Heart left ventricle (tissue), 16 donors: Measurements from ENCODE around the gene UBE2R2. TPM values are rescaled to one million over a fixed set of nuclear protein-coding genes. Genes with fewer than 3 reads are reported as not detected.
"Not testable (repeated sequence)": the region's sequence is repeated elsewhere in the genome, so short reads cannot be mapped to it uniquely, and the experiment has no call there.

Source experiments
- ATAC-seq, 4 donors: fragments of 200-7000 bp; cut with Tn5 transposase; one replicate each; pipeline ENCODE4 v1.9.1; 2020 to 2022; ENCODE audit warnings: moderate library complexity in 4 of 4, mild to moderate bottlenecking in 3 of 4, moderate number of reproducible peaks in 1 of 4
- DNase-seq, 5 donors: peaks; one replicate each; pipeline ENCODE4 v3.0.0-alpha.2; 2020
- H3K27ac ChIP-seq, 12 donors: fragments of 200-600 bp; sonication (generic) in 4 of 12; one replicate each; pipeline versions ENCODE4 v1.5.0 to v1.8.0; 2016 to 2022; ENCODE audit warnings: mild to moderate bottlenecking in 2 of 12
- H3K27me3 ChIP-seq, 9 donors: fragments of 200-600 bp; sonication (generic) in 2 of 9; one replicate each; pipeline versions ENCODE4 v1.5.1 to v1.8.0; 2016 to 2022; ENCODE audit warnings: mild to moderate bottlenecking in 3 of 9
- H3K36me3 ChIP-seq, 9 donors: fragments of 200-600 bp; sonication (generic) in 2 of 9; one replicate each; pipeline versions ENCODE4 v1.5.0 to v1.8.0; 2018 to 2022; ENCODE audit warnings: mild to moderate bottlenecking in 2 of 9
- H3K4me1 ChIP-seq, 12 donors: fragments of 200-600 bp; sonication (generic) in 4 of 12; one replicate each; pipeline versions ENCODE4 v1.5.0 to v1.8.0; 2016 to 2022; ENCODE audit warnings: mild to moderate bottlenecking in 3 of 12
- H3K4me3 ChIP-seq, 12 donors: fragments of 200-600 bp; sonication (generic) in 4 of 12; one replicate each; pipeline versions ENCODE4 v1.5.0 to v1.8.0; 2017 to 2022; ENCODE audit warnings: mild to moderate bottlenecking in 9 of 12, moderate library complexity in 4 of 12
- H3K9me3 ChIP-seq, 12 donors: fragments of 200-600 bp; sonication (generic) in 4 of 12; one replicate each; pipeline versions ENCODE4 v1.5.0 to v1.8.0; 2016 to 2022; ENCODE audit warnings: mild to moderate bottlenecking in 1 of 12
- CTCF ChIP-seq, 12 donors: fragments of 200-600 bp; sonication (generic) in 4 of 12; IDR thresholded peaks; one replicate each; pipeline versions ENCODE4 v1.5.0 to v1.8.0; 2018 to 2022; ENCODE audit warnings: antibody characterized with exemption in 12 of 12, mild to moderate bottlenecking in 5 of 12
- POLR2A ChIP-seq, 2 donors: fragments of 450-650 bp; IDR thresholded peaks; one replicate each; pipeline ENCODE4 v1.6.1; 2017; ENCODE audit warnings: antibody characterized with exemption in 2 of 2, mild to moderate bottlenecking in 2 of 2, moderate library complexity in 2 of 2
- WGBS, 4 donors: extraction: QIAGEN DNeasy Blood & Tissue Kit in 2 of 4; methylation state at CpG; one replicate each; pipeline versions ENCODE4 v1.1.5 to v1.1.7; 2013 to 2018; 5-methylcytosine and 5-hydroxymethylcytosine counted together
- intact Hi-C, 10 donors: fragments of 100-400 bp; cut with DNase I; formaldehyde crosslinking; loops; one replicate each; pipeline versions ENCODE4 v1.11.1 to v1.14.2; 2022
- polyA plus RNA-seq, 2 donors: library from polyadenylated mRNA; stranded (reverse); fragments of 200-250 nt; gene quantifications; one replicate each; pipeline ENCODE4 v1.2.3, GENCODE V29; 2013
- total RNA-seq, 9 donors: library from RNA; depleted of rRNA in 2 of 9; stranded (reverse); fragments of >200 nt in 2 of 9; fragmentation: NEBNext Ultra II Directional in 3 of 9; extraction: Animal tissue kit (Norgen Biotek cat#: 25700) in 3 of 9; gene quantifications; one replicate each; pipeline versions ENCODE4 v1.1.0 to v1.2.4, GENCODE V29; 2016 to 2023
- donor health status: ischemic (EF 13 %, LVEDD 7.1; RV severe dilation, severe dysfunction).
- donor health status: healthy with polysubstance abuse.
- donor health status: DM: no; HTN: yes; CAD: no.
- donor health status: DM: no; HTN: no; CAD: no.
- donor health status: ischemic (EF 25% LVEDD 6.9; RV normal size, moderate dysfunction).
- donor health status: ischemic (EF 25% LVEDD 5.7; RV mildly dilated, moderate dysfunction).
- donor health status: healthy.
- donor health status: DM: yes; HTN: yes; CAD: no.
- donor health status: ischemic (EF 35%, LVEDD 5.7; RV mildly dilated, moderate dysfunction).
- donor health status: nonischemic (EF 11% LVEDD 7.7; RV severe dilation, severe dysfunction).
- donor health status: DM: yes; HTN: yes; CAD: no.
- donor health status: PGD.
- donor health status: ischemic (EF 29% LVEDD 5.4; RV normal size, mild dysfunction).
- donor health status: nonischemic (EF 23%, LVEDD 6.1; RV moderate dilation, normal function).

UBE2R2 gene
- total and polyA plus RNA-seq, 11 donors, result 18.6 to 45.7 (median 39.5) TPM

GRCh38 chr9:33785914-33786313, 31.0 kb upstream of the UBE2R2 start:
- no peak for TF ChIP-seq CTCF (IDR thresholded peaks at IDR 0.05)
- Histone ChIP-seq H3K4me1 (peaks cover 0 to 14% (median 1%) of the 10 kb centered on the region in 12 donors), H3K9me3 (no peaks in the 10 kb centered on the region), H3K27me3 (no peaks in the 10 kb centered on the region), H3K27ac (no peak overlapping the region), H3K4me3 (no peak overlapping the region), H3K36me3 (no peaks in the 10 kb centered on the region)
- DNase-seq (no peak), ATAC-seq (no peak)
- WGBS, 4 donors, result 80 to 87% (median 85%) methylated on average over 5 of the region's 5 CpGs
- intact Hi-C loops, result no loop called here

GRCh38 chr9:33786681-33787080, 30.3 kb upstream of the UBE2R2 start:
- ATAC-seq, result peak in 1 of 4 donors; percentile 18
- no peak for TF ChIP-seq CTCF (IDR thresholded peaks at IDR 0.05)
- no peak for TF ChIP-seq POLR2A (IDR thresholded peaks at IDR 0.05)
- no peak for DNase-seq
- 91 to 100% (median 98%) methylated on average over 2 of the region's 2 CpGs for WGBS, 4 donors
- no peak overlapping the region for H3K27ac ChIP-seq
- H3K36me3 ChIP-seq, result no peaks in the 10 kb centered on the region
- intact Hi-C loops, result no loop called here
- H3K4me1 ChIP-seq, result peaks cover 0 to 14% (median 1%) of the 10 kb centered on the region in 12 donors
- no peaks in the 10 kb centered on the region for H3K9me3 ChIP-seq
- H3K4me3 ChIP-seq, result no peak overlapping the region
- H3K27me3 ChIP-seq, result no peaks in the 10 kb centered on the region

DNA sequence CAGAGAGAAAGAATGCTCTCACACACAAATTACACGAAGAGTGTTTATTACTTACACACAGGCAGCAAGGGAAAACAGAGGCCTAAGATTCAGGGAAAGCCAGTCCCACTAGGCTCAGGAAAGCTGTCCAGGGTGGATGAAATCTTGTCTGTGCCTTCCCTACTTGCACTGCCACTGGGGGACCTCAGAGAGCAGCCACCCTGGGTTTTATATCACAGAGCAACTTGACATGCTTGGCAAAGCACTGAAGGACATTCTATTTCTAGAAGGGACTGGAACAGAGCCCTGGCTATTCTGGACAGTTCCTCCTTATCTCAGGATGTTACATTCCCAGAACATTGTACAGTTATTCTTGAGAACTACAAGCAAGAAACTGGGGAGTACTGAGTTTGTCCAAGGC, 29.1 kb upstream of the UBE2R2 start:
- H3K27me3 ChIP-seq, result no peaks in the 10 kb centered on the region
- no peak overlapping the region for H3K4me3 ChIP-seq
- H3K9me3 ChIP-seq, result no peaks in the 10 kb centered on the region
- peak in 4 of 5 donors; percentile 32 to 57 (median 44) for DNase-seq
- H3K27ac ChIP-seq, result peak overlapping the region in 9 of 12 donors; percentile 11 to 69 (median 47)
- WGBS, 4 donors, result 27 to 85% (median 51%) methylated on average over 1 of the region's 1 CpG
- TF ChIP-seq POLR2A (IDR thresholded peaks at IDR 0.05) (no peak), CTCF (IDR thresholded peaks at IDR 0.05) (peak in 10 of 12 donors; percentile 23 to 61 (median 44))
- H3K36me3 ChIP-seq, result no peaks in the 10 kb centered on the region
- peak; percentile 94 to 96 (median 94) for ATAC-seq
- intact Hi-C loops, result no loop called here
- peaks cover 0 to 14% (median 1%) of the 10 kb centered on the region in 12 donors for H3K4me1 ChIP-seq

DNA sequence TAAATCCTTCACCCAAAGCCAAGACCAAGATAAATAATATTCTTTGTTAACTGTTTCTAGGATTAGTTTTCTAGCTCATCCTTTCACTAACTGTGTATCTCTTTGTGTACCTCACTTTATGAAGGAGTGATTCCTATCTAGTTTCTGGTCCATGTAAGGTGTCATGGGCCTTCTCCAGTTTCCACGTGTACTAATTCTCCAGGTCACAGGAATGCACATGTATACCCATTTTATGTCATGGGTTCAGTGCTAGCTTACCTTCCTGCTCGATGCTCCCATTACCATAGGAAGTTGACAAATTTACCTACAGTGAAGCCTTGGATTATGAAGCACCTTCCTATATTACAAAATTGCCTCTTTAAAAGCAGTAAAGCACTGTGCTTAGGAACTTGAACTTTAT, 27.5 kb upstream of the UBE2R2 start:
- H3K36me3 ChIP-seq, H3K27ac ChIP-seq, intact Hi-C loops, ATAC-seq, H3K4me3 ChIP-seq, H3K27me3 ChIP-seq, DNase-seq, H3K9me3 ChIP-seq: not testable (repeated sequence)
- H3K4me1 ChIP-seq, result peaks cover 0 to 14% (median 1%) of the 10 kb centered on the region in 12 donors
- WGBS, 4 donors, result 81 to 90% (median 88%) methylated on average over 2 of the region's 2 CpGs

- Histone ChIP-seq H3K4me3 (no peak overlapping the region), H3K27ac (no peak overlapping the region), H3K27me3 (no peaks in the 10 kb centered on the region), H3K4me1 (peaks cover 0 to 14% (median 1%) of the 10 kb centered on the region in 12 donors), H3K9me3 (no peaks in the 10 kb centered on the region), H3K36me3 (no peaks in the 10 kb centered on the region)
- WGBS, 4 donors, result 18 to 41% (median 23%) methylated on average over 2 of the region's 2 CpGs
- peak in 1 of 5 donors; percentile 33 for DNase-seq
- no peak for TF ChIP-seq POLR2A (IDR thresholded peaks at IDR 0.05)
- TF ChIP-seq CTCF (IDR thresholded peaks at IDR 0.05), result no peak
- intact Hi-C loops, result no loop called here
- ATAC-seq, result no peak
Measured at GRCh38 chr9:33791117-33791516, 25.8 kb upstream of the UBE2R2 start.

GRCh38 chr9:33793496-33793895, 23.5 kb upstream of the UBE2R2 start:
- H3K27me3 ChIP-seq, H3K4me1 ChIP-seq, ATAC-seq, H3K4me3 ChIP-seq, H3K36me3 ChIP-seq, H3K27ac ChIP-seq, intact Hi-C loops, DNase-seq, H3K9me3 ChIP-seq: not testable (repeated sequence)
- 87 to 96% (median 91%) methylated on average over 1 of the region's 1 CpG for WGBS, 4 donors
